Measurements from ENCODE around the gene OR9Q1. TPM values are rescaled to one million over a fixed set of nuclear protein-coding genes. Genes with fewer than 3 reads are reported as not detected.

Gene OR9Q1
- total RNA-seq, 1 donor, result not detected

- Histone ChIP-seq H3K4me3 (ENCODE audit: insufficient read depth, low read length) (no peak overlapping the region), H3K4me2 (ENCODE audit: insufficient read depth, low read length) (no peak overlapping the region), H3K9me3 (ENCODE audit: low read depth, low read length) (no peaks in the 10 kb centered on the region), H2AFZ (ENCODE audit: low read length) (no peak overlapping the region), H4K20me1 (ENCODE audit: insufficient read depth, low read length) (no peaks in the 10 kb centered on the region), H3K4me1 (ENCODE audit: insufficient read depth, low read length) (no peaks in the 10 kb centered on the region), H3K27ac (ENCODE audit: low read depth, low read length) (no peak overlapping the region), H3K36me3 (ENCODE audit: insufficient read depth, low read length) (no peaks in the 10 kb centered on the region), H3K79me2 (ENCODE audit: insufficient read depth, low read length) (no peaks in the 10 kb centered on the region), H3K27me3 (ENCODE audit: insufficient read depth, low read length) (no peaks in the 10 kb centered on the region)
- DNase-seq (ENCODE audit: insufficient read length, low spot score, missing footprints), result no peak
- no peak for TF ChIP-seq CTCF (IDR thresholded peaks at IDR 0.05; ENCODE audit: extremely low read depth, low read depth, low read length)
Measured at GRCh38 chr11:58216476-58216875, 192.8 kb downstream of the OR9Q1 start.

GRCh38 chr11:58222721-58223120, 199.0 kb downstream of the OR9Q1 start:
- H3K79me2 ChIP-seq (ENCODE audit: insufficient read depth, low read length), result no peaks in the 10 kb centered on the region
- H3K4me2 ChIP-seq (ENCODE audit: insufficient read depth, low read length), result no peak overlapping the region
- no peak overlapping the region for H2AFZ ChIP-seq (ENCODE audit: low read length)
- DNase-seq (ENCODE audit: insufficient read length, low spot score, missing footprints), result no peak
- no peaks in the 10 kb centered on the region for H3K27me3 ChIP-seq (ENCODE audit: insufficient read depth, low read length)
- no peaks in the 10 kb centered on the region for H3K4me1 ChIP-seq (ENCODE audit: insufficient read depth, low read length)
- no peaks in the 10 kb centered on the region for H3K36me3 ChIP-seq (ENCODE audit: insufficient read depth, low read length)
- H3K9me3 ChIP-seq (ENCODE audit: low read depth, low read length), result no peaks in the 10 kb centered on the region
- TF ChIP-seq CTCF (IDR thresholded peaks at IDR 0.05; ENCODE audit: extremely low read depth, low read depth, low read length), result no peak
- no peak overlapping the region for H3K4me3 ChIP-seq (ENCODE audit: insufficient read depth, low read length)
- H4K20me1 ChIP-seq (ENCODE audit: insufficient read depth, low read length), result no peaks in the 10 kb centered on the region
- no peak overlapping the region for H3K27ac ChIP-seq (ENCODE audit: low read depth, low read length)

GRCh38 chr11:58227956-58228615, 204.4 kb downstream of the OR9Q1 start:
- no peak overlapping the region for H2AFZ ChIP-seq (ENCODE audit: low read length)

More at GRCh38 chr11:58227956-58228615, 204.4 kb downstream of the OR9Q1 start:
- TF ChIP-seq CTCF (IDR thresholded peaks at IDR 0.05; ENCODE audit: extremely low read depth, low read depth, low read length), result no peak
- Histone ChIP-seq H3K79me2 (ENCODE audit: insufficient read depth, low read length) (no peaks in the 10 kb centered on the region), H3K27ac (ENCODE audit: low read depth, low read length) (no peak overlapping the region), H3K9me3 (ENCODE audit: low read depth, low read length) (no peaks in the 10 kb centered on the region), H3K4me1 (ENCODE audit: insufficient read depth, low read length) (no peaks in the 10 kb centered on the region), H3K4me2 (ENCODE audit: insufficient read depth, low read length) (no peak overlapping the region), H3K27me3 (ENCODE audit: insufficient read depth, low read length) (no peaks in the 10 kb centered on the region), H4K20me1 (ENCODE audit: insufficient read depth, low read length) (no peaks in the 10 kb centered on the region), H3K36me3 (ENCODE audit: insufficient read depth, low read length) (no peaks in the 10 kb centered on the region), H3K4me3 (ENCODE audit: insufficient read depth, low read length) (no peak overlapping the region)
- no peak for DNase-seq (ENCODE audit: insufficient read length, low spot score, missing footprints)

Small RNAs within 50 kb of the gene (small RNA-seq; reads per million reads assigned to genes)
- gene RNU6-899P, result not detected

Other genes with a start within 250 kb of the OR9Q1 start
- gene OR6Q1, start 7.1 kb downstream of the OR9Q1 start, total RNA-seq, result not detected in 2 replicates
- gene OR9I1, start 101.6 kb downstream of the OR9Q1 start, total RNA-seq, result not detected in 2 replicates
- gene OR9Q2, start 165.2 kb downstream of the OR9Q1 start, total RNA-seq, result not detected in 2 replicates
- not detected in 2 replicates for gene OR1S2, start 180.3 kb downstream of the OR9Q1 start, total RNA-seq
- not detected in 2 replicates for gene OR1S1, start 188.8 kb downstream of the OR9Q1 start, total RNA-seq
- not detected in 2 replicates for gene OR10Q1, start 205.0 kb downstream of the OR9Q1 start, total RNA-seq
- not detected in 2 replicates for gene OR10W1, start 244.4 kb downstream of the OR9Q1 start, total RNA-seq